HEK293T (cell line): ENCODE data around the gene SETD2.

Experiments used
- ARNT ChIP-seq: fragments of 450-650 bp; IDR thresholded peaks from 2 replicates; pipeline ENCODE4 v1.6.1; 2017; ENCODE audit warnings: mild to moderate bottlenecking
- BHLHE40 ChIP-seq: fragments of 450-650 bp; IDR thresholded peaks from 2 replicates; pipeline ENCODE4 v1.6.1; 2016; ENCODE audit warnings: mild to moderate bottlenecking, moderate library complexity, borderline replicate concordance
- CTBP1 ChIP-seq: fragments of 450-650 bp; IDR thresholded peaks from 2 replicates; pipeline ENCODE4 v1.6.1; 2016; ENCODE audit warnings: borderline replicate concordance
- FOXA1 ChIP-seq: fragments of 450-650 bp; IDR thresholded peaks from 2 replicates; pipeline ENCODE4 v1.6.1; 2016; ENCODE audit warnings: mild to moderate bottlenecking
- FOXK2 ChIP-seq: fragments of 450-650 bp; IDR thresholded peaks from 2 replicates; pipeline ENCODE4 v1.6.1; 2016; ENCODE audit warnings: mild to moderate bottlenecking
- FOXM1 ChIP-seq: fragments of 450-650 bp; IDR thresholded peaks from 2 replicates; pipeline ENCODE4 v1.6.1; 2017; ENCODE audit warnings: mild to moderate bottlenecking, borderline replicate concordance
- HDGF ChIP-seq: fragments of 450-650 bp; IDR thresholded peaks from 2 replicates; pipeline ENCODE4 v1.6.1; 2017; ENCODE audit warnings: antibody characterized with exemption, borderline replicate concordance
- L3MBTL2 ChIP-seq: fragments of 450-650 bp; conservative IDR thresholded peaks from 2 replicates; pipeline ENCODE4 v1.6.1; 2016; ENCODE audit warnings: mild to moderate bottlenecking
- LEF1 ChIP-seq: fragments of 450-650 bp; IDR thresholded peaks from 2 replicates; pipeline ENCODE4 v1.6.1; 2017; ENCODE audit warnings: mild to moderate bottlenecking, borderline replicate concordance
- NFRKB ChIP-seq: fragments of 450-650 bp; IDR thresholded peaks from 2 replicates; pipeline ENCODE4 v1.6.1; 2016; ENCODE audit warnings: mild to moderate bottlenecking, moderate library complexity
- SP1 ChIP-seq: fragments of 450-650 bp; IDR thresholded peaks from 2 replicates; pipeline ENCODE4 v1.6.1; 2017
- SUZ12 ChIP-seq: fragments of 450-650 bp; IDR thresholded peaks from 2 replicates; pipeline ENCODE4 v1.6.1; 2016; ENCODE audit warnings: mild to moderate bottlenecking
- TARDBP ChIP-seq: fragments of 450-650 bp; IDR thresholded peaks from 2 replicates; pipeline ENCODE4 v1.6.1; 2016
- ZNF384 ChIP-seq: fragments of 450-650 bp; IDR thresholded peaks from 2 replicates; pipeline ENCODE4 v1.6.1; 2016

- TF ChIP-seq ARNT (no peak), FOXM1 (no peak), NFRKB (no peak), L3MBTL2 (no peak), SP1 (no peak), CTBP1 (no peak), TARDBP (no peak), FOXA1 (no peak), LEF1 (no peak), FOXK2 (no peak), ZNF384 (no peak), BHLHE40 (no peak), SUZ12 (no peak), HDGF (no peak)
Observed at GRCh38 chr3:47143068-47143467, 20.8 kb downstream of the SETD2 start.
